ENCODE results near the gene ZDHHC5.

The ZDHHC5 gene

DNA sequence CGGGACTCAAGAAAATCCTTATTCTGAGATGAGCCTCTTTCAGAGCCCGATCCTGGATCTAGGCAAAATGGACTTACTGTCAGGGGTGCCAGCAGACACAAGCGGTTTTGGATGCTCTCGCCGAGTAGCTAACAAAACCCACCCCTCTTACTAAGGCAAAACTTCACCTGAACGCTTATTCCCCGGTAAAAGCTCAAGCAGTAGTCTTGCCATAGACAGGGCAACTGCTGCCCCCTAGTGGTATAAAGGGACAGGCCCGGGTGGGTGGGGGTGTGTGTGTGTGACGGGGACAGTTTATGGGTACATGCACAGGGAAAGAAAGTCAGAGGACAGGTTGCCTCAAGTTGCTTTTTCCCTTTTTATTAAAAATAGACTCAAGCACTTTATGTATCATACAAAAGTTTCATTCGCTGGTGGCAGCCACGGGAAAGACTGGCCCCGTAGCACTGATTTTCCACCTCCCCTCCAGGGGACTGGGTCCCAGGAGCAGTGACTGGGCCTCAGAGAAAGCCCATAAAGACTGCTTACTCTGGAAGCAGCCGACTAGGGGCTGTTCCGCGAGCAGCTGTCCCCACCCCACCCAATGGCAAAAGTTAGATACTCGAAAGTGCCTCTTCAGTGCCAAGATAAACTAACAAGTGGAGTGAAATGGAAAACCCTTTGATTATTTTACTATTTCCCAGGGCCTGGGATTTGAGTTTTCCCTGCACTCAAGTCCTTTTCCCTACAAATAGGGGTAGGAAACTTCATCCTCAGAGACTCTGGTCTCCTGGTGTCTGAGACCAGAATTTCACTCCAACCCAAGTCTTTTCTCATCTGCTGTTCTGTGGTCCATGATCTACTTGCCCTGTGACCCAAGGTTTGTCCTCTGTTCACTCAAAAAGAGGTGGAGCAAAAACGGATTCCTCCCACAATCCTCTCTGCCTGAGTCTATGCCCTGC lies 22.9 kb upstream of the ZDHHC5 start:
- DNase-seq, result peak; percentile 87

DNA sequence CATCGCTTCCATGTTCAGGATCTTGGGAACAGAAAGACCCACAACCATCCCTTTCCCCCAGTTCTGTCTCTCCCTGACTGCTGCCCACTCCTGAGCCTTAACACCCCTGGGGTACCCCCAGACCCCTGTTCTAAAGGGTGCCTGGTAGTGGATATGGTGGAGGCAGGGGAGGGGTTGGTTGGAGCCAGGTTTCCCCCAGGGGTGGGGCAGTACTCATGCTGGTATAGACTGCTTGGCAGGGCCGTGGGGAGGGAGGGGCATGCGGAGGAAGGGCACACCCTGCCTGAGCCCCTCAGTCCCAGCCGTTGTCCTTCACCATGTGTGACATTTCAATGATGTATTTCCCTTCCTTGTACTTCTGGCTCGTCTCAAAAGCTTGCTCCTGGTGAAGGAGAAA lies 22.2 kb upstream of the ZDHHC5 start:
- DNase-seq, result no peak

GRCh38 chr11:57646194-57646798 lies 21.6 kb upstream of the ZDHHC5 start:
- DNase-seq, result no peak

DNA sequence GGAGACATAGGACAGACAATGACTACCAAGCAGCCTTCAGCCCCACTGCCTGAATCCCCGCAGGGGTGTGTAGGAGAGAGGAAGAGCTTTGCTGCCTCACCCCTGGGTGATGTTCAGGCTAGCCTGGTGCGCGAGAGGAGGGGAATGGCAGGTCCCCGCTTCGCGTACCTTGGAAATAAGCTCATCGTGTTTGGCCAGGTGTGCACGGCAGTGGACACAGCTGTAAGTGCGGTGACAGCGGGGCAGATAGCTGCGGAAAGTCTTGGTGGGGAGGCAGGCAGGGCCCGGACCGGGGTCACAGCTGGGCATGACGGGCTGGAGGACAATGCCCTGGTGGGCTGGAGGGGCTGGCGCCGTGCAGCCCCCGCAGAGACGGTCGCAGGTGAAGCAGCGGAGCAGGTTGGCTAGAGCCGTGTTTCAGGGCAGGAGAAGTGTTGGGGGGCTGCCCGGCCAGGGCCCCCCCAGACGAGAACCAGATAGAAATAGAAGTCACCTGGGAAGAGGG lies 21.1 kb upstream of the ZDHHC5 start:
- no peak for DNase-seq

DNA sequence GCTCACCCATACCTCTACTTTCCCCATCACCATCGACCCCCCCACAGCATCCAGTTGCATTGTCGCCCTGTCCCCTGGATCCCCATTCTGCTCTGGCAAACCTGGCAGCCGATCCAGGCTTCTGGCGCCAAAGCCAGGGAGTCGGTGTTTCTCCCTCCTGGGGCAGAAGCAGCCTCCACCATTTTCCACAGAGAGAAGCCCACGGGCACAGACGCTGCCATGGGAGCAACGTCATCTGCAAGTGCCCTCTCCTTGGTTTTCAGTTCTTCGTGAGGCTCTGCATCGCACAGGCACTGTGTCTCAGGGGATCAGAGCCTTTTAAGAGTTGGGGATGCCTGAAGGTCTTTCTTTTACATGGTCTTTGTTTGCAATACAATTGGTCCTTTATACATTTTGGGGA lies 20.5 kb upstream of the ZDHHC5 start:
- DNase-seq, result no peak

- DNase-seq, result no peak
Measured at GRCh38 chr11:57647960-57648800, 19.7 kb upstream of the ZDHHC5 start.

- DNase-seq, result peak; percentile 17
Measured at GRCh38 chr11:57648801-57649735, 18.8 kb upstream of the ZDHHC5 start.

- DNase-seq, result peak; percentile 69
Measured at GRCh38 chr11:57649826-57650738, 17.8 kb upstream of the ZDHHC5 start, which contains the start of gene YPEL4. Gene YPEL4 (minus strand): TSS chr11:57649912. CDS start chr11:57647107, 2,805 bp downstream.

GRCh38 chr11:57650739-57651090 lies 17.2 kb upstream of the ZDHHC5 start:
- no peak for DNase-seq

- DNase-seq, result no peak
Measured at GRCh38 chr11:57651408-57651807, 16.5 kb upstream of the ZDHHC5 start.

DNA sequence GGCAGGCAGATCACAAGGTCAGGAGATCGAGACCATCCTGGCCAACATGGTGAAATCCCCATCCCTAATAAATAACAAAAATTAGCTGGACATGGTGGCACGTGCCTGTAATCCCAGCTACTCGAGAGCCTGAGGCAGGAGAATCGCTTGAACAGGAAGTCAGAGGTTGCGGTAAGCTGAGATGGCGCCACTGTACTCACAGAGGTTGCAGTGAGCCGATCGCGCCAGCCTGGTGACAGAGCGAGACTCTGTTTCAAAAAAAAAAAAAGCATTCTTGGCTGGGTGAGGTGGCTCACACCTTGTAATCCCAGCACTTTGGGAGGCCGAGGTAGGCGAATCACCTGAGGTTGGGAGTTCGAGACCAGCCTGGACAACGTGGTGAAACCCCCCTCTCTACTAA lies 15.7 kb upstream of the ZDHHC5 start:
- DNase-seq, result peak; percentile 22

DNA sequence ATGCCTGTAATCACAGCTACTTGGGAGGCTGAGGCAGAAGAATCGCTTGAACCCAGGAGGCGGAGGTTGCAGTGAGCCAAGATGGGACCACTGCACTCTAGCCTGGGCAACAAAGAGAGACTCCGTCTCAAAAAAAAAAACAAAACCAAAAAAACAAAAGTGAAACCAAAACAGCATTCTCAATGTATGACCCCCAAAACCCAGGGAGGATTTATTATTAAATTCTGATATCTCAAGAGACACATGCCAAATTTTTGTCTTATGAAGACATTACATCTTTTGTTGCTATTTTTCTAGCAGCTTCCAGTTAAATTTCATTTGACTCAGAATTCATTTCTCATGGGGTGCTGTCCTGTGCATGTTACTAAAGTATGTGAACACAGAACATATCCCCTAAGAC lies 15.3 kb upstream of the ZDHHC5 start:
- DNase-seq, result no peak

DNA sequence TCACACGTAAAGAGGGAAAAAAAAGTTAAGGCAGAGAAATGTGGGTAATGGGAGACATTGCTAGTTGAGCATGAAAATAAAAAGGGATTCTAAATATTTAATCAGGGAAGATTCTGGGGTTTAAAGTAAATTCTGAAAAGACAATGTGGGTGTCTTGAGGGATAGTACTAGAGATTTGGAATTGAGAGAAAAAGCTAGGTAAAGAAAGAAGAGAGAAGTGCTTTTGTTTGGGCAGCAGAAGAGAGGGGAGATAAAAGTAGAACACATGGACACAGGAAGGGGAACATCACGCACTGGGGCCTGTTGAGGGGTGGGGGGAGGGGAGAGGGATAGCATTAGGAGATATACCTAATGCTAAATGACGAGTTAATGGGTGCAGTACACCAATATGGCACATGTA lies 14.8 kb upstream of the ZDHHC5 start:
- DNase-seq, result no peak

DNA sequence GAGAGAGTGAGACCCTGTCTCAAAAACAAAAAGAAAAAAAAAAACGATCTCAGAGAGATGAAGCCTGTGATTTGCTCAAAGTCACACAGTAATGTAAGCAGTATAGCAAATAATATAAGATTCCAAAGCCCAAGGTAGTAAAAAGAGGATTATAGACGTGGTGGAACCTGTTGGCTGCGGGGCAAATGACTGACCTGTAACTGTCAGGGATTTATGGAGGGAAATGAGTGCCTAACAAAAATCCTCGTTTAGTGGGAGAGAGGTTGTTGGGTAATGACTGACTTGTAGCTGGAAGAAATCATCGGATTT lies 11.1 kb upstream of the ZDHHC5 start:
- no peak for DNase-seq

DNA sequence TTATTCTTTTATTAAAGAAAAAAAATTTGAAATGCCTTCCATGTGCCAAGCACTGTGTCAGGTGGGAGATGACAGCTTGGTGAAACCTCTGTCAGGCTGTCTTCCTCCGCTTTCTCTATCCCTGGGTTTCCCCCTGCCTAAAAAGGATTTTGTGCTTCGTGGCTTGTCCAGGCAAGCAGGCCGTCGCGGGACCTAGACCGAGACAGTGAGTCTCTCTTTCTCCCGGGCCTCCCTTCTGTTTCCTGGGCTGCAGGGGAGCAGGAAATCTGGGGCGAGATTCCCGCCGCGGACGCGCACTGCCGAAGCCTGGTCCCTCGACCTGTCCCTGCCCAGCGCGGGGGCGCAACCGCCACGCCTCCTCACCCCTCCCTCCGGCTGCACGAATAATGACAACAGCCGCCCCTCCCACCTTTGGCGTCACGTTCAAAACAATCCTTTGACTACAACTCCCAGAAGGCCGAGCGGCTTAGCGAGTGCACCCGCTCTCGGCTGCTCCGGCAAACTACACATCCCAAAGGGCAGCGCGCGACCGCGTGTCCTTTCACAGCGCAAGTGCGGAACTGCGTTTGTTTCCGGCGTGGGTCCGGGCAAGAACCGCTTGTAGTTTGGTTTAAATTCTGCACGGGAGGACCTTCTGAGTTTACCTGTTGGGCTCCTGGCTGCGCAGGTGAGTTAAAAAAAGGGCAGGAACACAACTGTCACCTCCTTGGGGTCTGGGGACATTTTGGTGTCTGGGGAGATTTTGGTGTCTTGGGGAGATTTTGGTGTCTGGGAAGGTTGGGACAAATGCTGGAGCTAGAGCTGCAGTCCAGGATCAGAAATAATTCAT lies 10.5 kb upstream of the ZDHHC5 start, which contains the start of gene CLP1:
CLP1 (plus strand) TSS at position 569 of the 829 bp plus-strand sequence. CDS start 1,715 bp downstream, outside the sequence.
- peak; percentile 99 for DNase-seq

GRCh38 chr11:57658023-57658361 lies 9.9 kb upstream of the ZDHHC5 start:
- no peak for DNase-seq

GRCh38 chr11:57659669-57660068 lies 8.2 kb upstream of the ZDHHC5 start:
- DNase-seq, result no peak

- DNase-seq, result no peak
Measured at GRCh38 chr11:57662893-57663292, 5.0 kb upstream of the ZDHHC5 start.

DNA sequence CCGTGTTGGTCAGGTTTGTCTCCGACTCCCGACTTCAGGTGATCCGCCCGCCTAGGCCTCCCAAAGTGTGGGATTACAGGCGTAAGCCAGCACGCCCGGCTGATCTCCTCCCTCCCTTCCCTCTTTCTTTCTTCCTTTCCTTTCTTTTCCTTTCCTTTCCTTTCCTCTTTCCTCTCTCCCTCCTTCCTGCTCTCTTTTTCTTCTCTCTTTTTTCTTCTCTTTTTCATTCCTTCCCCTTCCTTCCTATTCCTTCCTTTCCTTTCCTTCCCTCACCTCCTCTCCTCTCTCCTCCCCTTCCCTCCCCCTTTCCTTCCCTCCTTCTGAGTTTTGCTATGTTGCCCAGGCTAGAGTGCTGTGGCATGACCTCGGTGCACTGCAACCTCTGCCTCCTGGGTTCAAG lies 3.9 kb upstream of the ZDHHC5 start:
- no peak for DNase-seq

GRCh38 chr11:57667117-57667735 lies 688 bp upstream of the ZDHHC5 start:
- peak; percentile 91 for DNase-seq
